Amniotic stem cell (primary cell): Measurements from ENCODE around the gene PADI1.

Experiments
- DNase-seq: peaks from one replicate; lab custom pipeline; 2025; lab: John Stamatoyannopoulos, UW

Gene PADI1

GRCh38 chr1:17181781-17182464, 23.0 kb upstream of the PADI1 start:
- DNase-seq = no peak

GRCh38 chr1:17183388-17184160, 21.4 kb upstream of the PADI1 start:
- no peak for DNase-seq

- DNase-seq = no peak
Measured at GRCh38 chr1:17184161-17184665, 20.7 kb upstream of the PADI1 start.

GRCh38 chr1:17184822-17185484, 20.0 kb upstream of the PADI1 start:
- DNase-seq = no peak

- no peak for DNase-seq
Measured at GRCh38 chr1:17185485-17185860, 19.5 kb upstream of the PADI1 start.

GRCh38 chr1:17186216-17186909, 18.6 kb upstream of the PADI1 start:
- DNase-seq = no peak

GRCh38 chr1:17187051-17187450, 17.9 kb upstream of the PADI1 start:
- DNase-seq = no peak

- no peak for DNase-seq
Measured at GRCh38 chr1:17188217-17188616, 16.7 kb upstream of the PADI1 start.

- no peak for DNase-seq
Measured at GRCh38 chr1:17188889-17189631, 15.9 kb upstream of the PADI1 start.

- no peak for DNase-seq
Measured at GRCh38 chr1:17189632-17189990, 15.3 kb upstream of the PADI1 start.

GRCh38 chr1:17190010-17190995, 14.6 kb upstream of the PADI1 start:
- DNase-seq = peak; percentile 87

- no peak for DNase-seq
Measured at GRCh38 chr1:17191990-17192242, 13.0 kb upstream of the PADI1 start.

- DNase-seq = no peak
Measured at GRCh38 chr1:17192394-17193221, 12.3 kb upstream of the PADI1 start.

- DNase-seq = no peak
Measured at GRCh38 chr1:17193222-17194132, 11.5 kb upstream of the PADI1 start.

- no peak for DNase-seq
Measured at GRCh38 chr1:17194133-17194475, 10.8 kb upstream of the PADI1 start.

GRCh38 chr1:17194615-17195528, 10.1 kb upstream of the PADI1 start:
- DNase-seq = no peak

- no peak for DNase-seq
Measured at GRCh38 chr1:17195731-17196130, 9.2 kb upstream of the PADI1 start.
